Body of pancreas (tissue), 4 donors: Measurements from ENCODE around the gene AFF2.

Experiments used
- CTCF ChIP-seq, 7 experiments: fragments of 450-650 bp in 4 of 7; fragments of 200-600 bp in 3 of 7; sonication (generic) in 3 of 7; IDR thresholded peaks; one replicate each; pipeline ENCODE4 v1.5.1; 2016 to 2019; ENCODE audit warnings: antibody characterized with exemption in 7 of 7
- POLR2A ChIP-seq, 3 donors: fragments of 450-650 bp; IDR thresholded peaks; one replicate each; pipeline ENCODE4 v1.6.1; 2016; ENCODE audit warnings: antibody characterized with exemption in 3 of 3, mild to moderate bottlenecking in 2 of 3

DNA sequence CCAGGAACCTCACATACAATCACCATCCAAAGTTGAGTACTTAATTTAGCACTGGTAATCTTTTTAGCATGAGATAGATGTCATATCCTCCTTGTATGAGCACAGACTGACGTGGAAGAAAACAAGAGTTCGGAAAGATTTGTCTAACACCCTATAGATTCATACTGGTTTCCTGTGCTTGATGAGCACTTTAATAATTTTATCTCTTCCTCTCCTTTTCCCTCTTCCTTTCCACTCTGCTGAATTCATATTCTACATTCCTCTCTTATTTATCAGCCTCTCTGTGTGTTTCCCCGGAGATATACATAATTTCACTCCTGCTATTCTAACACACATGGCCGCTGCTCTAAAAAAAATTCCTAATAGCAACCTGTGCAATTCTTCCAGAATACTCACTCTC, 273.9 kb downstream of the AFF2 start:
- TF ChIP-seq CTCF (IDR thresholded peaks at IDR 0.05) (no peak), POLR2A (IDR thresholded peaks at IDR 0.05) (no peak)
